Measurements from ENCODE around the gene RGS12.

RGS12 gene

GRCh38 chr4:3263053-3263875, 29.6 kb upstream of the RGS12 start:
- Mint-ChIP-seq H3K4me1 (ENCODE audit: low read depth) (no peaks in the 10 kb centered on the region), H3K27me3 (no peaks in the 10 kb centered on the region), H3K4me3 (no peak overlapping the region), H3K36me3 (peaks cover 3% of the 10 kb centered on the region), H3K27ac (no peak overlapping the region), H3K9me3 (ENCODE audit: low read depth) (no peaks in the 10 kb centered on the region)

- no peaks in the 10 kb centered on the region for H3K4me1 Mint-ChIP-seq (ENCODE audit: low read depth)
- H3K4me3 Mint-ChIP-seq: no peak overlapping the region
- H3K27me3 Mint-ChIP-seq: no peaks in the 10 kb centered on the region
- no peak overlapping the region for H3K27ac Mint-ChIP-seq
- peaks cover 2% of the 10 kb centered on the region for H3K36me3 Mint-ChIP-seq
- no peaks in the 10 kb centered on the region for H3K9me3 Mint-ChIP-seq (ENCODE audit: low read depth)
Measured at GRCh38 chr4:3263876-3264193, 29.0 kb upstream of the RGS12 start.

- Mint-ChIP-seq H3K4me1 (ENCODE audit: low read depth) (no peaks in the 10 kb centered on the region), H3K27ac (no peak overlapping the region), H3K36me3 (peaks cover 2% of the 10 kb centered on the region), H3K4me3 (no peak overlapping the region), H3K27me3 (no peaks in the 10 kb centered on the region), H3K9me3 (ENCODE audit: low read depth) (no peaks in the 10 kb centered on the region)
Measured at GRCh38 chr4:3266076-3266475, 26.7 kb upstream of the RGS12 start.

GRCh38 chr4:3267576-3268394, 25.0 kb upstream of the RGS12 start:
- H3K27me3 Mint-ChIP-seq: no peaks in the 10 kb centered on the region
- no peaks in the 10 kb centered on the region for H3K4me1 Mint-ChIP-seq (ENCODE audit: low read depth)
- H3K27ac Mint-ChIP-seq: no peak overlapping the region
- no peak overlapping the region for H3K4me3 Mint-ChIP-seq
- no peaks in the 10 kb centered on the region for H3K9me3 Mint-ChIP-seq (ENCODE audit: low read depth)
- peaks cover 2% of the 10 kb centered on the region for H3K36me3 Mint-ChIP-seq

GRCh38 chr4:3268395-3269104, 24.3 kb upstream of the RGS12 start:
- H3K36me3 Mint-ChIP-seq: peaks cover 2% of the 10 kb centered on the region
- H3K9me3 Mint-ChIP-seq (ENCODE audit: low read depth): peaks cover 3% of the 10 kb centered on the region
- no peaks in the 10 kb centered on the region for H3K27me3 Mint-ChIP-seq
- no peak overlapping the region for H3K4me3 Mint-ChIP-seq
- H3K27ac Mint-ChIP-seq: no peak overlapping the region
- no peaks in the 10 kb centered on the region for H3K4me1 Mint-ChIP-seq (ENCODE audit: low read depth)

- Mint-ChIP-seq H3K27me3 (no peaks in the 10 kb centered on the region), H3K9me3 (ENCODE audit: low read depth) (peaks cover 4% of the 10 kb centered on the region), H3K4me1 (ENCODE audit: low read depth) (no peaks in the 10 kb centered on the region), H3K36me3 (peaks cover 2% of the 10 kb centered on the region), H3K4me3 (no peak overlapping the region), H3K27ac (no peak overlapping the region)
Measured at GRCh38 chr4:3269105-3269927, 23.5 kb upstream of the RGS12 start.

GRCh38 chr4:3269991-3270611, 22.7 kb upstream of the RGS12 start:
- H3K4me1 Mint-ChIP-seq (ENCODE audit: low read depth): no peaks in the 10 kb centered on the region
- peaks cover 4% of the 10 kb centered on the region for H3K9me3 Mint-ChIP-seq (ENCODE audit: low read depth)
- H3K27me3 Mint-ChIP-seq: no peaks in the 10 kb centered on the region
- no peak overlapping the region for H3K4me3 Mint-ChIP-seq
- H3K36me3 Mint-ChIP-seq: peaks cover 2% of the 10 kb centered on the region
- no peak overlapping the region for H3K27ac Mint-ChIP-seq

GRCh38 chr4:3271131-3271530, 21.7 kb upstream of the RGS12 start:
- Mint-ChIP-seq H3K4me1 (ENCODE audit: low read depth) (no peaks in the 10 kb centered on the region), H3K9me3 (ENCODE audit: low read depth) (peaks cover 4% of the 10 kb centered on the region), H3K27me3 (no peaks in the 10 kb centered on the region), H3K4me3 (no peak overlapping the region), H3K27ac (no peak overlapping the region), H3K36me3 (peaks cover 7% of the 10 kb centered on the region)

- Mint-ChIP-seq H3K4me3 (no peak overlapping the region), H3K27me3 (peaks cover 2% of the 10 kb centered on the region), H3K9me3 (ENCODE audit: low read depth) (peaks cover 8% of the 10 kb centered on the region), H3K36me3 (peaks cover 11% of the 10 kb centered on the region), H3K27ac (no peak overlapping the region), H3K4me1 (ENCODE audit: low read depth) (no peaks in the 10 kb centered on the region)
Measured at GRCh38 chr4:3276986-3277385, 15.8 kb upstream of the RGS12 start.

- Mint-ChIP-seq H3K4me3 (no peak overlapping the region), H3K27ac (no peak overlapping the region), H3K27me3 (peaks cover 2% of the 10 kb centered on the region), H3K36me3 (peaks cover 8% of the 10 kb centered on the region), H3K4me1 (ENCODE audit: low read depth) (no peaks in the 10 kb centered on the region), H3K9me3 (ENCODE audit: low read depth) (peaks cover 5% of the 10 kb centered on the region)
Measured at GRCh38 chr4:3280466-3280865, 12.4 kb upstream of the RGS12 start.

GRCh38 chr4:3283483-3283882, 9.3 kb upstream of the RGS12 start:
- Mint-ChIP-seq H3K4me3 (no peak overlapping the region), H3K9me3 (ENCODE audit: low read depth) (peaks cover 5% of the 10 kb centered on the region), H3K27ac (no peak overlapping the region), H3K27me3 (peaks cover 6% of the 10 kb centered on the region), H3K36me3 (peaks cover 4% of the 10 kb centered on the region), H3K4me1 (ENCODE audit: low read depth) (peaks cover 2% of the 10 kb centered on the region)

- Mint-ChIP-seq H3K27me3 (peaks cover 7% of the 10 kb centered on the region), H3K4me1 (ENCODE audit: low read depth) (peaks cover 2% of the 10 kb centered on the region), H3K27ac (no peak overlapping the region), H3K4me3 (no peak overlapping the region), H3K36me3 (peaks cover 4% of the 10 kb centered on the region), H3K9me3 (ENCODE audit: low read depth) (peaks cover 5% of the 10 kb centered on the region)
Measured at GRCh38 chr4:3283916-3284315, 8.9 kb upstream of the RGS12 start.

GRCh38 chr4:3284734-3285557, 7.9 kb upstream of the RGS12 start:
- Mint-ChIP-seq H3K27ac (no peak overlapping the region), H3K27me3 (peaks cover 14% of the 10 kb centered on the region), H3K4me3 (no peak overlapping the region), H3K9me3 (ENCODE audit: low read depth) (peaks cover 5% of the 10 kb centered on the region), H3K4me1 (ENCODE audit: low read depth) (peaks cover 2% of the 10 kb centered on the region), H3K36me3 (peaks cover 4% of the 10 kb centered on the region)

Data from activated naive CD8-positive, alpha-beta T cell (primary cell).